Measurements from ENCODE around the gene ZNF529. TPM values are rescaled to one million over a fixed set of nuclear protein-coding genes. Genes with fewer than 3 reads are reported as not detected.

The ZNF529 gene
- total RNA-seq, 1 experiment from 2014 or later, result 15.6 TPM

DNA sequence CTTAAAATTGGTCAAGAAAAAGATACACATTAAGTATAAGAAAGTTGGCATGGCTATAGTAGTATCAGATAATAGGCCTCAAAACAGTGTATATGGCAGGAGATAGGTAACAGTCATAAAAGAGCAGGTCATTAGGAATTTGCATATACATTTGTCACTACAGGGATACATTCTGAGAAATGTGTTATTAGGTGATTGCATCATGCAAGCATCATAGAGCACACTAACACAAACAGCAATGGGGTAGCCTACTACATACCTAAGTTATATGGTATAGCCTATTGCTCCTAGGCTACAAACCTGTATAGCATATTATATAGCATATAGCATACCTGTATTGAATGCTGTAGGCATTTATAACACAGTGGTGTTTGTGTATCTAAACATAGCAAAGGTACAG lies 6.2 kb upstream of the ZNF529 start:
- TF ChIP-seq, protein P1, sequence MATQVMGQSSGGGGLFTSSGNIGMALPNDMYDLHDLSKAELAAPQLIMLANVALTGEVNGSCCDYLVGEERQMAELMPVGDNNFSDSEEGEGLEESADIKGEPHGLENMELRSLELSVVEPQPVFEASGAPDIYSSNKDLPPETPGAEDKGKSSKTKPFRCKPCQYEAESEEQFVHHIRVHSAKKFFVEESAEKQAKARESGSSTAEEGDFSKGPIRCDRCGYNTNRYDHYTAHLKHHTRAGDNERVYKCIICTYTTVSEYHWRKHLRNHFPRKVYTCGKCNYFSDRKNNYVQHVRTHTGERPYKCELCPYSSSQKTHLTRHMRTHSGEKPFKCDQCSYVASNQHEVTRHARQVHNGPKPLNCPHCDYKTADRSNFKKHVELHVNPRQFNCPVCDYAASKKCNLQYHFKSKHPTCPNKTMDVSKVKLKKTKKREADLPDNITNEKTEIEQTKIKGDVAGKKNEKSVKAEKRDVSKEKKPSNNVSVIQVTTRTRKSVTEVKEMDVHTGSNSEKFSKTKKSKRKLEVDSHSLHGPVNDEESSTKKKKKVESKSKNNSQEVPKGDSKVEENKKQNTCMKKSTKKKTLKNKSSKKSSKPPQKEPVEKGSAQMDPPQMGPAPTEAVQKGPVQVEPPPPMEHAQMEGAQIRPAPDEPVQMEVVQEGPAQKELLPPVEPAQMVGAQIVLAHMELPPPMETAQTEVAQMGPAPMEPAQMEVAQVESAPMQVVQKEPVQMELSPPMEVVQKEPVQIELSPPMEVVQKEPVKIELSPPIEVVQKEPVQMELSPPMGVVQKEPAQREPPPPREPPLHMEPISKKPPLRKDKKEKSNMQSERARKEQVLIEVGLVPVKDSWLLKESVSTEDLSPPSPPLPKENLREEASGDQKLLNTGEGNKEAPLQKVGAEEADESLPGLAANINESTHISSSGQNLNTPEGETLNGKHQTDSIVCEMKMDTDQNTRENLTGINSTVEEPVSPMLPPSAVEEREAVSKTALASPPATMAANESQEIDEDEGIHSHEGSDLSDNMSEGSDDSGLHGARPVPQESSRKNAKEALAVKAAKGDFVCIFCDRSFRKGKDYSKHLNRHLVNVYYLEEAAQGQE (IDR thresholded peaks at IDR 0.05; ENCODE audit: insufficient read depth in 1 of 2, low read depth in 2 of 2, low read length in 1 of 2), result no peak
- TF ChIP-seq TCF7L2 (IDR thresholded peaks at IDR 0.05; ENCODE audit: low read depth, low read length), result no peak
- no peak for TF ChIP-seq POLR2AphosphoS5 (IDR thresholded peaks at IDR 0.05; ENCODE audit: low read depth, low read length)
- no peak for TF ChIP-seq SIN3A (IDR thresholded peaks at IDR 0.05; ENCODE audit: borderline replicate concordance, insufficient read depth, low read depth, low read length)
- TF ChIP-seq, protein P2, sequence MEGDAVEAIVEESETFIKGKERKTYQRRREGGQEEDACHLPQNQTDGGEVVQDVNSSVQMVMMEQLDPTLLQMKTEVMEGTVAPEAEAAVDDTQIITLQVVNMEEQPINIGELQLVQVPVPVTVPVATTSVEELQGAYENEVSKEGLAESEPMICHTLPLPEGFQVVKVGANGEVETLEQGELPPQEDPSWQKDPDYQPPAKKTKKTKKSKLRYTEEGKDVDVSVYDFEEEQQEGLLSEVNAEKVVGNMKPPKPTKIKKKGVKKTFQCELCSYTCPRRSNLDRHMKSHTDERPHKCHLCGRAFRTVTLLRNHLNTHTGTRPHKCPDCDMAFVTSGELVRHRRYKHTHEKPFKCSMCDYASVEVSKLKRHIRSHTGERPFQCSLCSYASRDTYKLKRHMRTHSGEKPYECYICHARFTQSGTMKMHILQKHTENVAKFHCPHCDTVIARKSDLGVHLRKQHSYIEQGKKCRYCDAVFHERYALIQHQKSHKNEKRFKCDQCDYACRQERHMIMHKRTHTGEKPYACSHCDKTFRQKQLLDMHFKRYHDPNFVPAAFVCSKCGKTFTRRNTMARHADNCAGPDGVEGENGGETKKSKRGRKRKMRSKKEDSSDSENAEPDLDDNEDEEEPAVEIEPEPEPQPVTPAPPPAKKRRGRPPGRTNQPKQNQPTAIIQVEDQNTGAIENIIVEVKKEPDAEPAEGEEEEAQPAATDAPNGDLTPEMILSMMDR (IDR thresholded peaks at IDR 0.05), result no peak
- H3K27ac ChIP-seq (ENCODE audit: low read length), result no peak overlapping the region
- H3K4me1 ChIP-seq (ENCODE audit: control insufficient read depth, insufficient read depth, low read length), result peaks cover 7% of the 10 kb centered on the region; the same call in 1 of the 2 replicates
- BruUV-seq (replicated peaks), result TSS peak; percentile 10
- POLR2A ChIA-PET, result no interaction called here
- intact Hi-C loops (cut with micrococcal nuclease; ENCODE audit: unreplicated experiment), result no loop called here
- H3K9me3 ChIP-seq (ENCODE audit: control insufficient read depth, insufficient read depth, low read depth, low read length), result peaks cover 18% of the 10 kb centered on the region
- no peaks in the 10 kb centered on the region for H3K27me3 ChIP-seq (ENCODE audit: control insufficient read depth, insufficient read depth, low read length)
- CTCF ChIA-PET, result no interaction called here
- no peak overlapping the region for H3K4me3 ChIP-seq (ENCODE audit: low read depth in 2 of 2, low read length in 2 of 2)
- DNase-seq (ENCODE audit: low read depth, low spot score) (no peak), ATAC-seq (no peak)
- H3K36me3 ChIP-seq (ENCODE audit: control insufficient read depth, insufficient read depth, low read length), result peaks cover 10% of the 10 kb centered on the region
- in situ Hi-C loops (cut with HindIII; ENCODE audit: low pct_unique_long_range_greater_than_20kb, low sequenced_read_pairs), result no loop called here

DNA sequence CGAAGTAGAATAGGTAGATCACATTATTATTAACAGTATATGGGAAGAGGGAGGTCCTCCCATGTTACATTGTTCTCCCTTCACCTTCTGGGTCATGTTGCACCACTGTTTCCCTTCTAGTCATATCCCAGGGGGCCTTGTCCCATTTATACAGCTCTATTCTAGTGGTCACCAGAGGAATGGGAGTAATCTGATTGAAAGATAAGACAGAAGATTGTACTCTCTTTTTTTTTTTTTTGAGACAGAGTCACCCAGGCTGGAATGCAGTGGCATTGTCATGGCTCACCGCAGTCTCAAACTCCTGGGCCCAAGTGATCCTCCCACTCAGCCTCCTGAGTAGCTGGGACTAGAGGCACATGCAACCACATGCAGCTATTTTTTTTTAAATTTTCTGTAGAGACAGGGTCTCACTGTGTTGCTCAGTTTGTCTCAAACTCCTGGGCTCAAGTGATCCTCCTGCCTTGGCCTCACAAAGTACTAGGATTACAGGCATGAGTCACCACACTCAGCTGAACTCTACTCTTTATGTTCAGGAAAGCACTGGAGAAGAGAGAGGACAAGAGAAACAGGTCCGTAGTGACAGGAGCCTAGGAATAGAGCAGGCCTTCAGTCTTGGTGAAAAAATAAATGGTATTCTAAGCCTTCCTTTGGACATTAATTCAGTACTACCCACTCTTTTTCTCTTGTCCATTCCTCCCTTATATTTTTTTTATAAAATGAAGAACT lies 4.3 kb upstream of the ZNF529 start:
- no peak for ATAC-seq
- H3K27ac ChIP-seq (ENCODE audit: low read length), result no peak overlapping the region
- H3K9me3 ChIP-seq (ENCODE audit: control insufficient read depth, insufficient read depth, low read depth, low read length), result peaks cover 15% of the 10 kb centered on the region
- H3K36me3 ChIP-seq (ENCODE audit: control insufficient read depth, insufficient read depth, low read length), result peaks cover 10% of the 10 kb centered on the region
- peaks cover 7% of the 10 kb centered on the region; the same call in 1 of the 2 replicates for H3K4me1 ChIP-seq (ENCODE audit: control insufficient read depth, insufficient read depth, low read length)
- POLR2A ChIA-PET, result no interaction called here
- TF ChIP-seq POLR2AphosphoS5 (IDR thresholded peaks at IDR 0.05; ENCODE audit: low read depth, low read length), result no peak
- TF ChIP-seq, protein P2 (IDR thresholded peaks at IDR 0.05), result no peak
- TF ChIP-seq, protein P1 (IDR thresholded peaks at IDR 0.05; ENCODE audit: insufficient read depth in 1 of 2, low read depth in 2 of 2, low read length in 1 of 2), result no peak
- no peak for DNase-seq (ENCODE audit: low read depth, low spot score)
- no peak overlapping the region for H3K4me3 ChIP-seq (ENCODE audit: low read depth in 2 of 2, low read length in 2 of 2)
- intact Hi-C loops (cut with micrococcal nuclease; ENCODE audit: unreplicated experiment) (no loop called here), in situ Hi-C loops (cut with HindIII; ENCODE audit: low pct_unique_long_range_greater_than_20kb, low sequenced_read_pairs) (no loop called here)
- CTCF ChIA-PET, result no interaction called here
- no peaks in the 10 kb centered on the region for H3K27me3 ChIP-seq (ENCODE audit: control insufficient read depth, insufficient read depth, low read length)
- no TSS peak for BruUV-seq (replicated peaks)

Data from Panc1 (cell line).